ENCODE data around the gene DPPA5. TPM values are rescaled to one million over a fixed set of nuclear protein-coding genes. Genes with fewer than 3 reads are reported as not detected.

Gene DPPA5
- total and polyA plus RNA-seq, 2 donors (not counting 3 experiments of a cell fraction or from before 2014, with no cell fraction given) = not detected

Small RNA genes within 50 kb of the gene (small RNA-seq; reads per million reads assigned to genes)
- gene RPL39P3 (ENCODE audit: insufficient read depth, insufficient read length, low read depth, low replicate concordance) = not detected

Other genes with a start within 250 kb of the DPPA5 start
- not detected in 2 replicates for gene KHDC1L, start 128.8 kb downstream of the DPPA5 start, total RNA-seq
- gene KHDC1L, start 128.8 kb downstream of the DPPA5 start, polyA plus RNA-seq = 0.15 and 0.18 TPM in 2 replicates
- 3.3 and 3.7 TPM in 2 replicates for gene KHDC1, start 91.1 kb downstream of the DPPA5 start, total RNA-seq
- gene KHDC1, start 91.1 kb downstream of the DPPA5 start, polyA plus RNA-seq = 4.2 and 4.4 TPM in 2 replicates
- gene KHDC3L, start 8.4 kb upstream of the DPPA5 start, total RNA-seq = not detected in 2 replicates
- gene KHDC3L, start 8.4 kb upstream of the DPPA5 start, polyA plus RNA-seq = not detected in 2 replicates
- not detected in 2 replicates for gene OOEP, start 15.6 kb upstream of the DPPA5 start, total RNA-seq
- 0.19 and 0.21 TPM in 2 replicates for gene OOEP, start 15.6 kb upstream of the DPPA5 start, polyA plus RNA-seq
- gene DDX43, start 40.6 kb upstream of the DPPA5 start, total RNA-seq = 0.92 and 0.95 TPM in 2 replicates
- gene DDX43, start 40.6 kb upstream of the DPPA5 start, polyA plus RNA-seq = 1.2 TPM in 2 replicates
- gene CGAS, start 98.0 kb upstream of the DPPA5 start, total RNA-seq = 7.3 and 7.4 TPM in 2 replicates
- 1.6 and 1.9 TPM in 2 replicates for gene CGAS, start 98.0 kb upstream of the DPPA5 start, polyA plus RNA-seq
- gene MTO1, start 107.5 kb upstream of the DPPA5 start, total RNA-seq = 24.8 and 25.1 TPM in 2 replicates
- gene MTO1, start 107.5 kb upstream of the DPPA5 start, polyA plus RNA-seq = 10.7 and 12.6 TPM in 2 replicates
- gene EEF1A1, start 166.8 kb upstream of the DPPA5 start, total RNA-seq = 9,186 and 9,456 TPM in 2 replicates
- gene EEF1A1, start 166.8 kb upstream of the DPPA5 start, polyA plus RNA-seq = 9,885 and 11,104 TPM in 2 replicates